Activated T-cell treated with anti-CD3 and anti-CD28 coated beads for 24 hours (primary cell): ENCODE measurements around the gene ELOVL6.

Source experiments
- DNase-seq: peaks from one replicate; pipeline ENCODE4 v3.0.0-alpha.2; 2020; ENCODE audit warnings: low read depth

ELOVL6 gene

DNA sequence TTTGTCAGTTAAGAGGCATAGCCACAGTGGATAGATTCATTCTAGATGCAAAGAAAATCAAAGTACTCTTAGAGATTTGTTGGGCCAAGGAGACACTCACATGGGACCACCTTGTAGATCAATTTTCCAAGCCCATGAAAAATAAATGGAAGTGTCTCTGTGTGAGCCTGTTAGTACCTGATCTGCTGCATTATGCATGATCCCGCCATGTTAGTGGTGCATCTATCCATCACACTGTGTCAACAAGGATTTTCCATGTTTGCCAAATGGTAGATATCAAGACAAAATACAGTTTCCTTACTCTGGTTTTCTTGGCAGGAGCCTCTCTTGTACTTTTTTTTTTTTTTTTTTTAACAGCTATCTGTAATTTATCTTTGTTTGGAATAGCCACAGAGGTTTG lies 173.4 kb downstream of the ELOVL6 start:
- DNase-seq: no peak

DNA sequence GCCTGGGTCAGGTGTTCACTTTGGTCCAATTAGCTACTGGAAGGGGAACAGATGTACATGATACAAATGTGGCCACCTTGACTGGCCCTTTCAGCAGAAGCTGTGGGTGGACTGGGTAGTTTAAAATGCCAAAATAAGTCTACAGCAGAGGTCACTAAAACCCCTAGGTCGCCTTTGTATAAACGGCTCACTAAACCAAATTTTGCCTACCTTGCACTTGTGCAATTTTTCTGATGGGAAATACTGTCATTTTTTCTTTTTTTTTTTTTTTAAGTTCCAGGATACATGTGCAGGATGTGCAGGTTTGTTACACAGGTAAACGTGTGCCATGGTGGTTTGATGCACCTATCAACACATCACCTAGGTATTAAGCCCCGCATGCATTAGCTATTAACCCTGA lies 176.0 kb downstream of the ELOVL6 start:
- no peak for DNase-seq

DNA sequence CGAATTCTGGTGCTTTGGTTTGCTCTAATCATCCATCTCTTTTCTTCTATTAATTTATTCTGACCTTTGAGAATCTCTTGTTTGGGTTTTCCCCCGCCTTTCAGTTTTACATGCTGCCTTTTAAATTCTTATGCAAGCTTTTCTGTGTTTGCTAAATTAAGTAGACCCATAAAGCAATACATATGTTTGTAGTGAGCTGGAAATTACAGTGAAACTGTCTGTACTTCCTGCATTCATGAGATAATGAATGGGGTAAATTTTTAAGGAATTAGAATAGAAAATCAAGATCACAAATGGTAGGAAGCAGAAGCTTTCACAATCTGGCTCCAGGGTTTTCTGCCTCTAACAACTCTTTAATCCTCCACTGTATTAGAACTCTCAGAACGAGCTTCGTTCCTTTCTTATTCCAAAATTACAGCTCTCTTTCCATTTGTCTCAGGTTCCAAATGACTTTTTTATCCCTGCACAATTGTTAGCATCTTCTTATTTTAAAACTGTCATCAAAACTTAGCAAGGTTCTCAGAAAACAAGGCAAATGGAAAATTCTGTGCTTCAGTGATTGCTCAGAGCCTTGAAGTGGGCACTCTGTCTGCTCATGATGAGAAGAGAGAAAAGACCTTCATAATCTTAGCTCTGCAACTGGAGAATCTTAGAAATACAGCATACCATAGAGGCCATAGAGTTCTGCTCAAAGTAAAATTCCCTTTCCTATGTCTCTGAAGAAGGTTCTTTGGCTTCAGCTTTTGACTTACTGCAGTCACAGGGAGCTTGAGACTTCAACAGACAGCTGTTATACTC lies 177.6 kb downstream of the ELOVL6 start:
- no peak for DNase-seq

DNA sequence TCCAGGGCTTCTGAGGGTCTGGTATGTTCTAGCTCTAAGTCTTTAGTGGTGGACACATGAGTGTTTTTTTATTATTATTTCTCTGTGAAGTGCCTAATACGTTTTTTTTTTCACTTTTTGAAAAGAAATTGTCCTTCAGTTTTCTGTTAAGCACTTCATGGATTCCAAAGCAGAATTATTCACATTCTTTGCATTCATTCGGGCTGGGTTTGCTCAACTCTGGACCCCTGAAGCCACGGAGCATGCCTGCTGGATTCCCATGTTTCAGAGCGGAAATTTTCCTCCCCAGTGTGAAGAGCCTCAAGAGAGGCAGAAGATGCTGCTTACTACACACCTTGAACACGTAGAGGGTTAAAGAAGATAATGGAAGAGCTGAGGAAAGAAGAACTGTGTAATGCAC lies 178.3 kb downstream of the ELOVL6 start:
- no peak for DNase-seq

DNA sequence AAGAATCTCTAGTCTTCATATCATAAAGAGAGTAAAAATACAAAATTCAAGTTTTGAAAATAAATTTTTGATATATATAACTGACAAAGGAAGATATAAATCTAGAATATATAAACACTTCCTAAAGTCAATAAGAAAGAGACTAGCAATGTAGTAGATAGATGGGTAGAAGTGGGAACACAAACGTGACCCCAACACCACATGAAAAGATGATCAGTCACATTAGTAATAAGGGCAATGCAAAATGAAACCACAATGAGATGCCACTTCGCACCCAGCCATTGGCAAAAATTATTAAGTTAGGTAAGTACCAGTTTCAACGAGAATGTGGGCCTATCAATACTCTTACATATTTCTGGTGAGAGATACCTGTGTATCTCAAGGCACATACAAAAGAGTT lies 179.3 kb downstream of the ELOVL6 start:
- DNase-seq: no peak

DNA sequence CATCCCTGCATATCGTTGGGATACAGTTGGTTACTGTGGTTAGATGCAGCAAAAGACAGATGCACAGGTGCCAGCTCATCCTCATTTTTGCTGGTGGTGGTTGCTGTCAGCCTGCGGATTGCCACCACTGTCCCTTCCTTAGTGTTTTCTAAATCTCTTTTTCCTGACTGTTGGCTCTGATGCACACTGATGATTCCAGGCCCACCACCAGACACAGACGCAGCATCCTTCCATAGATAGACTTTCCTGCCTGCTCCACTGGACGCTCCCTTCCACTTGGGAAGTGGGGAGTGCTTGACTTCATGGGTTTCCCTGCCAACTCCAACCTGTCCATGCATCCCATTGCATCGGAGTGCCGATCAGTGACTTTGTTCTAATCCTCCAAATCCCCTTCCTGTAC lies 184.2 kb downstream of the ELOVL6 start:
- DNase-seq: no peak

DNA sequence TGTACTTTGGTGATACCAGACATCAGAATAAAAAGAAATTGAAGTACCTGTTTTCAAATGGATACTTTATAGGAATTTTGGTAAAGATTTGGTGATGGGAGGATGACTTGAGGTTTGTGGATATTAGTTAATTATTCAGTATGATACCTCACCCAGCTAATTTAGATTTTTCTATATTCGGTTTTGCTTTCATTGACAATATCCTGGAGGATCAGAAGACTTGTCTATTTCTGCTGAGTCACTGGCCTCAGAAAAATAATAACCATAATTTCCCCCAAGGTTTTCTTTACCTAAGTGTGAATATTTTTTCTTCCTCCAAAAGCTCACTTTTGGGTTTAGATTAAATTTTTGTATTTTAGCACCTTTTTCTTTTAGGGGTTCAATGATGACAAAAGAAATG lies 185.5 kb downstream of the ELOVL6 start:
- no peak for DNase-seq

DNA sequence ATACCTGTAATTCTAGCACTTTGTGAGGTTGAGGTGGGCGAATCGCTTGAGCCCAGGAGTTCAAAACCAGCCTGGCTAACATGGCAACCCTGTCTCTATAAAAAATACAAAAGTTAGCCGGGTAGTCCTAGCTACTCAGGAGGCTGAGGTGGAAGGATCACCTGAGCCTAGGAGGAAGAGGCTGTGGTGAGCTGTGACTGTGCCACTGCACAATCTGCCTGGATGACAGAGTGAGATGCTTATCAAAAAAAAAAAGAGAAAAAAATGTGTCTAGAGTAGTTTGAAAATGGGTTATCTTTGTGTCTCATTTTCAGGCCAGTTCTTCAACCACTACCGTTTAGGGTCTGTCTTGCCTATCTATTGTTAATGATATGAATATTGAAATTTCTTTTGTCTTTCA lies 187.6 kb downstream of the ELOVL6 start:
- no peak for DNase-seq

DNA sequence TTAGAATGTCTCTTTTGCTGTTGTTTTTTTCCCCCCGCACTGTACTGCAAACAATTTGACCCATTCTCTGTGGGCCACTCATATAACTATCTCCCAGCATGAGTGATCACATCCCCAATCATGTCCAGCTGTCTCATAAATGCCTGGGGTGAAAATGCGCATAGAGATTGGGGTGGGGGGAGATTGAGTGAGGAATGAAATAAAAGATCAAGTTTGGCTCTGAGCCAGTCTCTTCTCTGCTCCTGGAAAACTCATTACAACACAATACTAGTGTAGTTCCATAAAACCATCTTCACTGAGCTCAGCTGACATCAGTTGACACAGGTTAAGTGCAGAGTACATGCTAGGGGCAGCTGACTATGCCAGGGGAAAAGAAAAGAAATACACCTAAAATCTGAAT lies 188.9 kb downstream of the ELOVL6 start:
- DNase-seq: no peak

DNA sequence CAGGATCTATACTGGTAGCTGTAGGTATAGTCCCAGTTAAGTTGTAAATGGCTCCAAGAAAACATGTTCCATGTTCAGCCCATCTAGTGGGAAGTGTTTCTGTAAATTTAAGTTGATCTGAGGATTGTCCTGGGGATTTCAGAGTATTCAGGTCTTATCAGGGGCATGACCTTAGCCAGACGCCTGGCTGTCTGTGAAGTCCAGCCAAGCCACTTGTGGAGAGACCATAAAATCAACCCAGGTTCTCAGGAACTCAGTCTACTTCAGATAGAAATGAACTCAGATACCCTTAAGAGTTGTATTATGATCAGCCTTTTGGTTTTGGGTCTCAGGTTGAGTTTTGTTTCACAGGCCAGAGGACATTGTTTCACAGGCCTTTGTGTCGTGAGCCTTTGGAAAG lies 189.9 kb downstream of the ELOVL6 start:
- DNase-seq: no peak

DNA sequence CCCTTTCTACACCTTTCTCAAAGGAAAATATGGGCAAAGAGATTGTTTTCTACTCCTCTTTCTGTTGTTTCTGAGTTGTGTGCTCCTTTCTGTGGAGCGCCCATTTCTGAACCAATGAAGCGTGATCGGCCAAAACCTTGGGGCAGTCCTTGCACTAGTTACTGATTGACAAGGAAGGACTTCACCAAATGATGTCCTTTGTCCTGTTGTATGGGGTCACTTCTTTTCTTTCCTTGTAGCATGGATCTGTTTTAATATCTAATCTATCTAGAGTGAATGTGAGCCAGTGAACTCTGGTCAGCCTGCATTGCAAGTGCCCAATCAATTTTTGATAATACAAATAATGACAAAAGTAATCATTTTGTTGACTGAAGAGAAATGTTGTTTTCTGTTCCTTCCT lies 191.2 kb downstream of the ELOVL6 start:
- no peak for DNase-seq

DNA sequence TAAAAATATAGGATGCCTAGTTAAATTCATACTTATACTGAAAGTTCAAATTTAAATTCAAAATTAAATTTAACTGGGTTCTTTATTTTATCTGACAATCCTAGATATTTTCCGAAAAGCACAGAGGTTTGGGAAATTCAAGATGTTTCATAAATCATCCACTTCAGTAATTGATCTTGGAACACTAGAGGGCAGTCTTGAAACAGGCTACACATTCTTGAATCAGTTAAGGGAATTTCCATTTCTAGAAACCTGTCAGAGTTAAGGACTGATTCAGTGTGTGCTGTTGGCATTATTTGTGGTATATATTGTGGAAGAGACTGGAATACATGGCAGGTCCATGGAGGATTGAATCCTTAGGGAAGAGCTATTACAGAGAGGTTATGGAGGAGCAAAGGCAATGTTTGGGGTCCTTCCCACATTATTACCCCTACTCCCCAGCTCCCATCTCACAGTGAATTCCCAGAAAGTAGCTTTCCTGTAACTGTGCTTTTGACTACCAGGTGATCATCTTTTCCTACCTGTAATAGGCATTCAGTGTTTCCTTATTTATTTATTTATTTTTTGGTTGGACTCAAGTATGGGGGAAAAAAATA lies 192.9 kb downstream of the ELOVL6 start:
- DNase-seq: no peak

DNA sequence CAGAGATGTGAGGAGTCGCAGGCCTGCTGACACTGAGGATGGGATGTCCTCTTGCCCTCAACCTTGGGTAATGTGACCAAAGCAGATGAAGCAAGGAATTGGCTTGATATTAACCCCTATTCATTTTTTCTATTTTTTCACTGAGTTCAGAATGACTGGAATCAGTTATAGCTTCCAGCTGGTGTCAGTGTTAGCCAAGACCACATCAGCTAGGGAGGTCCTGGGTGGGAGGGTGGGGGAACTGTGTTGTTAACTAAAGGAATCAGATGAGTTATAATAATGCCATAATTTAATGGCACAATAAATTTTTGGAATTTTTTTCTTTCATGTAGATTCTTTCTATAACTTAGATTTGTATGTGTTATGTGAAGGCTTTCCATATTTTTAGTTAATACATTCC lies 193.9 kb downstream of the ELOVL6 start:
- DNase-seq: no peak

DNA sequence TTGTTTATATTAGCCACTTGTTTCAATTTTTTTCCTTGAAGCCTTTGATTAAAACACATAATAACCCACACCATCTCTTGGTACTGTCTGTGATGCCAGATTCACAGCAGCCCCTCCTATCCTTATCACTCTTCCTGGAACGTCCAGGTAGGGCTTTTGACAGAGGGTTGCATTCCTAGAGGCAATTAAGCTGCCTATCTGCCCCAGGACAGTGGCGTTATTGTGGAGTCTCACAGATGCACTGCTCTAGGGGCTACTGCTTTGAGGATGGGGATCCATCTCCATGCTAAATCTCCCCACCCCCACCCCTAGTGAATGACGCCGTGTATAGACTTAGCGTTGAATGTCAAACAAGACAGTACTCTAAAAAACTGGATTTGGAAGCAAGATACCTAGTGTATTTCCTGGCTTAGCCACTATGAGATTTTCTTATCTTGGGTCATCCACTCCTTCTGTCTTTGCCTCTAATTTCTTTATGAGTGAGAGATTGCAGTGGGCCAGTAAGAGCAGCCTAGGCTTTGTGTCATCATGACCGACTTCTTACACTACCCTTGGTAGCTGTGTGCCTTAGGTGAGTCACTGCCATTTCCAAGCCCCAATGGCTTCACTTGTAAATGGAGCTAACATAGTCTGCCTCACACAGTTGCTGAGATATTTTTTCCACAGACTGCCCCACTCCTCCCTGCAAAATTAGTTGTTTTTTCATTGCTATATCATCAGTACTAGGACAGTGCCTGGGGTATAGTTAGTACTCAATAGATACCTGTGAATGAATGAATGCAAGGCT lies 194.8 kb downstream of the ELOVL6 start:
- DNase-seq: no peak

DNA sequence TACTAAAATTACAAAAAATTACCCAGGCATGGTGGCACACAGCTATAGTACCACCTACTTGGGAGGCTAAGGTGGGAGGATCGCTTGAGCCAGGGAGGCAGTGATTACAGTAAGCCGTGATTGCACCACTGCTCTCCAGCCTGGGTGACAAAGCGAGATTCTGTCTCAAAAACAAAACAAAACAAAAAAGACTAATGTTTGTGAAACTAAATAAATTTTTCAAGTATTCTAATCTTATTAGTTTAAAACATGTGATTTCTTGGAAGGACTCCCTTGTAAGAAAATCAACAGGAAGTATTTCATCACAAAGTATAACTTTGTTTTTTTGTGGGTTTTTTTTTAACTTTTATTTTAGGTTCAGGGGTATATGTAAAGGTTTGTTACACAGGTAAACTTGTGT lies 196.1 kb downstream of the ELOVL6 start:
- DNase-seq: no peak

DNA sequence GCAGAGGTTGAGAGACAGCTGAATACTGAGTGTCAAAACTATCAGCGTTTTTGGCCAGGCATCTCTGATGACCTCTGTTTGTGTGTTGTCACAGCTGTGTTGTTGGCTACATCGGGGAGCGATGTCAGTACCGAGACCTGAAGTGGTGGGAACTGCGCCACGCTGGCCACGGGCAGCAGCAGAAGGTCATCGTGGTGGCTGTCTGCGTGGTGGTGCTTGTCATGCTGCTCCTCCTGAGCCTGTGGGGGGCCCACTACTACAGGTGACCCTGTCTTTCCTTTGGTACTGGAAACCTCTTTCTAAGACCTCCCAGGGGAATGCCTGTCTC lies 198.9 kb downstream of the ELOVL6 start:
- no peak for DNase-seq

DNA sequence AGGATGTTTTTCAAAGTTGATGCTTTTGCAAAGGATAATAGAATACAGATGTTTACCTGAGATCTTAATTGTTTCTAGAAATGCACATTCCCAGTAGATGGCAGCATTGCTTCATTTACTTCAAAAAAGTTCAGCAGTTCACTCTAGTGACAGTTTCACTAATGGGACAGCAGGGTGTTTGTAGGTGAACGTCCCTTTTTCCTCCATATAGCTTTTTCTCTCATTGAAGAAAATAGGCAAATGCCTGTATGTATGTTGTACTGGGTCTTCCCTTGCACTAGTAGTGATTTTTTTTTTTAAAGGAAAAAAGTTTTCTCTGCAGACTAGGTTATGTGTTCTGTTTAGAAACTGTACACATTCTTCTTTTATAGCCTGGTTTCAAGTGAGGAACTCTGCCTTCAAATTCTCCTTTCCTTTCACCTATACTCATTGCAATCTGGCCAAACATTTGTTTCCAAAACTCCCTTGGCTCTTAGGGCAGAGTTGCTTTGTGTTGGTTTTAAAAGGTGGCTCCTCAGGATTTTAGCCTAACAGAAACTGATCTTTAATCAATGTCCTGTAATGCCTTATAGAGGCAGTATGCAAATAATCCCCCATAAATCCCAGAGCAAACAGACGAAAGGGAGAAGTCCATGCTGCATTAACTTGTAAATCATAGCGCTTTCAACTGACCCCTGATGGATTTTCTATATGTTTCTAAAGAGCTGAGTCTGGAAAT lies 199.4 kb downstream of the ELOVL6 start:
- no peak for DNase-seq

DNA sequence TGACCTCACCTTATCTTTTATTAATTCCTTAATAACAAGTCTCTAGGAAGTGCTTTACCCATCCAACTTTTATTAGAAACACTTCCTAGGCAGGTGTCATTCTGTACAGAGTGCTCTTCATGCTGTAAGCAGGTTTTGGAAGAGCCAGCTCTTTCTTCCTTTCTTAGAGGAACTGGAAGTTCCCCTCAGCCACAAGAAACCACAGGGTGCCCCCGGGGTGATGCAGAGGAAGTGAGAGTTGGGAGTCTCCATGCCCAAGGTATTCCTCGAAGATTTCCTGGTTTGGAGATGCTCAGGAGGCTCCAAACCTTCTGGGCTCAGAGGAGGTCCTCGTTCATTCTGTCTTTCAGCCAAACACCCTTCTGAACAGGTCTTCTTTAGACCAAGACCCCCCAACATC lies 201.9 kb downstream of the ELOVL6 start:
- DNase-seq: no peak
